ENCODE results near the gene TMEM218.

Gene TMEM218

GRCh38 chr11:125055107-125055715, 56.2 kb downstream of the TMEM218 start:
- TF ChIP-seq POLR2A (IDR thresholded peaks at IDR 0.05; ENCODE audit: low read length) (no peak), GATA1 (IDR thresholded peaks at IDR 0.05; ENCODE audit: low read depth, low read length) (no peak)
- no peak for DNase-seq

- DNase-seq, result no peak
- TF ChIP-seq GATA1 (IDR thresholded peaks at IDR 0.05; ENCODE audit: low read depth, low read length) (no peak), POLR2A (IDR thresholded peaks at IDR 0.05; ENCODE audit: low read length) (no peak)
Observed at GRCh38 chr11:125053167-125053566, 58.3 kb downstream of the TMEM218 start.

- DNase-seq, result no peak
- TF ChIP-seq POLR2A (IDR thresholded peaks at IDR 0.05; ENCODE audit: low read length), result no peak
- no peak for TF ChIP-seq GATA1 (IDR thresholded peaks at IDR 0.05; ENCODE audit: low read depth, low read length)
Observed at GRCh38 chr11:125052047-125052446, 59.4 kb downstream of the TMEM218 start.

GRCh38 chr11:125049164-125049792, 62.1 kb downstream of the TMEM218 start:
- no peak for DNase-seq

More at GRCh38 chr11:125049164-125049792, 62.1 kb downstream of the TMEM218 start:
- no peak for TF ChIP-seq GATA1 (IDR thresholded peaks at IDR 0.05; ENCODE audit: low read depth, low read length)
- TF ChIP-seq POLR2A (IDR thresholded peaks at IDR 0.05; ENCODE audit: low read length), result no peak
